GM18867 (cell line): Measurements from ENCODE around the gene MYO18B.

Experiments used
- ATAC-seq: cut with Tn5 transposase; IDR thresholded peaks from one replicate; pipeline ENCODE4 v1.9.1; 2021; ENCODE audit warnings: mild to moderate bottlenecking, moderate library complexity; ENCODE audit not compliant: unreplicated experiment

The MYO18B gene

GRCh38 chr22:26027341-26027740 lies 285.4 kb downstream of the MYO18B start:
- ATAC-seq: no peak

- ATAC-seq: no peak
These were observed 289.7 kb downstream of the MYO18B start for GRCh38 chr22:26031641-26032040.

- no peak for ATAC-seq
These were observed 291.1 kb downstream of the MYO18B start for GRCh38 chr22:26033071-26033470.

GRCh38 chr22:26033586-26033985 lies 291.6 kb downstream of the MYO18B start:
- no peak for ATAC-seq

GRCh38 chr22:26035523-26035922 lies 293.5 kb downstream of the MYO18B start:
- ATAC-seq: no peak

- no peak for ATAC-seq
These were observed 296.4 kb downstream of the MYO18B start for GRCh38 chr22:26038365-26038764.

GRCh38 chr22:26041931-26042330 lies 299.9 kb downstream of the MYO18B start:
- ATAC-seq: no peak

- no peak for ATAC-seq
These were observed 301.0 kb downstream of the MYO18B start for GRCh38 chr22:26043031-26043430.

GRCh38 chr22:26045051-26045450 lies 303.1 kb downstream of the MYO18B start:
- no peak for ATAC-seq

- ATAC-seq: no peak
These were observed 303.9 kb downstream of the MYO18B start for GRCh38 chr22:26045860-26046259.

GRCh38 chr22:26047516-26047915 lies 305.5 kb downstream of the MYO18B start:
- ATAC-seq: no peak

- no peak for ATAC-seq
These were observed 305.9 kb downstream of the MYO18B start for GRCh38 chr22:26047920-26048319.

- no peak for ATAC-seq
These were observed 308.1 kb downstream of the MYO18B start for GRCh38 chr22:26050079-26050478.

GRCh38 chr22:26053737-26054316 lies 311.8 kb downstream of the MYO18B start:
- ATAC-seq: no peak

GRCh38 chr22:26054841-26055605 lies 313.0 kb downstream of the MYO18B start:
- no peak for ATAC-seq

- ATAC-seq: no peak
These were observed 313.7 kb downstream of the MYO18B start for GRCh38 chr22:26055693-26056092.

GRCh38 chr22:26056455-26057200 lies 314.6 kb downstream of the MYO18B start:
- no peak for ATAC-seq

GRCh38 chr22:26057731-26058130 lies 315.7 kb downstream of the MYO18B start:
- ATAC-seq: no peak

GRCh38 chr22:26064048-26064447 lies 322.1 kb downstream of the MYO18B start:
- no peak for ATAC-seq

GRCh38 chr22:26065847-26066246 lies 323.9 kb downstream of the MYO18B start:
- no peak for ATAC-seq

- no peak for ATAC-seq
These were observed 324.5 kb downstream of the MYO18B start for GRCh38 chr22:26066534-26066933.

- no peak for ATAC-seq
These were observed 326.6 kb downstream of the MYO18B start for GRCh38 chr22:26068571-26068970.
